ENCODE data around the gene COX5B.

Gene COX5B

GRCh38 chr2:97645112-97645694, 659 bp upstream of the COX5B start:
- TF ChIP-seq CTCF (IDR thresholded peaks at IDR 0.05; ENCODE audit: poor library complexity, severe bottlenecking): no peak
- no peak for DNase-seq (ENCODE audit: low spot score)
- peak overlapping the region; percentile 86 for H3K4me3 ChIP-seq (ENCODE audit: severe bottlenecking)
- H3K27me3 ChIP-seq (ENCODE audit: insufficient read depth, poor library complexity, severe bottlenecking): no peaks in the 10 kb centered on the region
- H3K9me3 ChIP-seq (ENCODE audit: severe bottlenecking): no peaks in the 10 kb centered on the region
- H3K27ac ChIP-seq (ENCODE audit: poor library complexity, severe bottlenecking): peak overlapping the region; percentile 40
- peaks cover 25% of the 10 kb centered on the region for H3K36me3 ChIP-seq (ENCODE audit: low read depth)
- ATAC-seq (ENCODE audit: low read depth): peak; percentile 40
- no peaks in the 10 kb centered on the region for H3K4me1 ChIP-seq (ENCODE audit: insufficient read depth, poor library complexity, severe bottlenecking)

GRCh38 chr2:97646977-97647376, 1.1 kb downstream of the COX5B start:
- no peak for TF ChIP-seq CTCF (IDR thresholded peaks at IDR 0.05; ENCODE audit: poor library complexity, severe bottlenecking)
- Histone ChIP-seq H3K4me1 (ENCODE audit: insufficient read depth, poor library complexity, severe bottlenecking) (no peaks in the 10 kb centered on the region), H3K27ac (ENCODE audit: poor library complexity, severe bottlenecking) (no peak overlapping the region), H3K36me3 (ENCODE audit: low read depth) (peaks cover 25% of the 10 kb centered on the region), H3K27me3 (ENCODE audit: insufficient read depth, poor library complexity, severe bottlenecking) (no peaks in the 10 kb centered on the region), H3K9me3 (ENCODE audit: severe bottlenecking) (no peaks in the 10 kb centered on the region), H3K4me3 (ENCODE audit: severe bottlenecking) (peak overlapping the region; percentile 86)
- ATAC-seq (ENCODE audit: low read depth) (no peak), DNase-seq (ENCODE audit: low spot score) (no peak)

GRCh38 chr2:97651114-97651513, 5.3 kb downstream of the COX5B start:
- no peaks in the 10 kb centered on the region for H3K4me1 ChIP-seq (ENCODE audit: insufficient read depth, poor library complexity, severe bottlenecking)
- no peak overlapping the region for H3K4me3 ChIP-seq (ENCODE audit: severe bottlenecking)
- DNase-seq (ENCODE audit: low spot score) (no peak), ATAC-seq (ENCODE audit: low read depth) (no peak)
- peaks cover 25% of the 10 kb centered on the region for H3K36me3 ChIP-seq (ENCODE audit: low read depth)
- H3K9me3 ChIP-seq (ENCODE audit: severe bottlenecking): no peaks in the 10 kb centered on the region
- TF ChIP-seq CTCF (IDR thresholded peaks at IDR 0.05; ENCODE audit: poor library complexity, severe bottlenecking): no peak
- no peak overlapping the region for H3K27ac ChIP-seq (ENCODE audit: poor library complexity, severe bottlenecking)
- H3K27me3 ChIP-seq (ENCODE audit: insufficient read depth, poor library complexity, severe bottlenecking): no peaks in the 10 kb centered on the region

- no peak overlapping the region for H3K4me3 ChIP-seq (ENCODE audit: severe bottlenecking)
- H3K27me3 ChIP-seq (ENCODE audit: insufficient read depth, poor library complexity, severe bottlenecking): no peaks in the 10 kb centered on the region
- ATAC-seq (ENCODE audit: low read depth) (no peak), DNase-seq (ENCODE audit: low spot score) (no peak)
- TF ChIP-seq CTCF (IDR thresholded peaks at IDR 0.05; ENCODE audit: poor library complexity, severe bottlenecking): no peak
- H3K27ac ChIP-seq (ENCODE audit: poor library complexity, severe bottlenecking): no peak overlapping the region
- peaks cover 30% of the 10 kb centered on the region for H3K36me3 ChIP-seq (ENCODE audit: low read depth)
- H3K9me3 ChIP-seq (ENCODE audit: severe bottlenecking): no peaks in the 10 kb centered on the region
- H3K4me1 ChIP-seq (ENCODE audit: insufficient read depth, poor library complexity, severe bottlenecking): no peaks in the 10 kb centered on the region
Measured at GRCh38 chr2:97653473-97653872, 7.6 kb downstream of the COX5B start.

GRCh38 chr2:97653874-97654273, 8.0 kb downstream of the COX5B start:
- Histone ChIP-seq H3K36me3 (ENCODE audit: low read depth) (peaks cover 29% of the 10 kb centered on the region), H3K4me3 (ENCODE audit: severe bottlenecking) (no peak overlapping the region), H3K9me3 (ENCODE audit: severe bottlenecking) (no peaks in the 10 kb centered on the region), H3K27me3 (ENCODE audit: insufficient read depth, poor library complexity, severe bottlenecking) (no peaks in the 10 kb centered on the region), H3K27ac (ENCODE audit: poor library complexity, severe bottlenecking) (no peak overlapping the region), H3K4me1 (ENCODE audit: insufficient read depth, poor library complexity, severe bottlenecking) (no peaks in the 10 kb centered on the region)
- DNase-seq (ENCODE audit: low spot score) (no peak), ATAC-seq (ENCODE audit: low read depth) (no peak)
- TF ChIP-seq CTCF (IDR thresholded peaks at IDR 0.05; ENCODE audit: poor library complexity, severe bottlenecking): no peak

Measured in RWPE2 (cell line).